GM10847 (cell line): ENCODE measurements around the gene PCK1.

Experiments used
- POLR2A ChIP-seq: IDR thresholded peaks from 2 replicates; pipeline ENCODE4 v1.6.1; 2011; ENCODE audit not compliant: insufficient read length; ENCODE audit errors: extremely low read depth

Gene PCK1

DNA sequence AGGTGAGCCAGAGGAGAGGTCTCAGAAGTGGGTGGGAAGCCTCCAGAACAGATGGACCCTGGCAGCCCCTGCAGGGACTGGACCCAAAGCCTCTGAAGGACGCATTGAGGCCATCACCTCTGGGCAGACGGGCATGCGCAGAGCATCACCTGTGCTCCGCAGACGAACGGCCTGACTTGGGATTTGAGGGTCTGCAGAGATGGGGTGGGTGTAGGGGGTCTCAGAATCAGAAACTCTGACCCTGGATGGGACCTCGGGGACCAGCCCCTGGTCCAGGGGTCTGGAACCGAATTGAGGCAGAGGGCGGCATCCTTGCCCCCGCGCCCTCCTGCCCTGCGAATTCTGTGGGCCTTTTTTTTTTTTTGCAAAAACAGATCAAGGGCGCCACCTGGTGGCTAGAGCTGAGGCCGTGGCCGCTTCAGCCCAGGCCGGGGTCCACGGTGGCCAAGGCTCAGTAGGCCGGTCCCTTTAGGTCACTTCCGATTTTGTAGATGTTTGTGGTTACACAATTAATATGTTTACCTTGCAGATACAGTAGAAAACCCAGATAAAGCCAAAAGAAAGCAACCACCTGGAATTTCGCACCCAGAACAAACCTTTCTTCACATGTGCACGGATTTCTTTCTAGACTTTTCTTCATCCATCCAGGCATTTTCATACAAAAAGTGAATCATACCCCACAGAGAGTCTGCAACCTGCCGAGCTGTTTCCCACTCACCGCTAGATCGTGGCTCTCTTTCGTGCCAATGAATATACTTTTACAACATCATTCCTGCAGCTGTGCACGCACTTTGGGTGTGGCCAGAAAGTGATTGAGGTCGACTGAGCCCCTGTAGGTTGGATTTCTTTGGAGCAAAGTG, 33.4 kb downstream of the PCK1 start:
- TF ChIP-seq POLR2A = no peak

DNA sequence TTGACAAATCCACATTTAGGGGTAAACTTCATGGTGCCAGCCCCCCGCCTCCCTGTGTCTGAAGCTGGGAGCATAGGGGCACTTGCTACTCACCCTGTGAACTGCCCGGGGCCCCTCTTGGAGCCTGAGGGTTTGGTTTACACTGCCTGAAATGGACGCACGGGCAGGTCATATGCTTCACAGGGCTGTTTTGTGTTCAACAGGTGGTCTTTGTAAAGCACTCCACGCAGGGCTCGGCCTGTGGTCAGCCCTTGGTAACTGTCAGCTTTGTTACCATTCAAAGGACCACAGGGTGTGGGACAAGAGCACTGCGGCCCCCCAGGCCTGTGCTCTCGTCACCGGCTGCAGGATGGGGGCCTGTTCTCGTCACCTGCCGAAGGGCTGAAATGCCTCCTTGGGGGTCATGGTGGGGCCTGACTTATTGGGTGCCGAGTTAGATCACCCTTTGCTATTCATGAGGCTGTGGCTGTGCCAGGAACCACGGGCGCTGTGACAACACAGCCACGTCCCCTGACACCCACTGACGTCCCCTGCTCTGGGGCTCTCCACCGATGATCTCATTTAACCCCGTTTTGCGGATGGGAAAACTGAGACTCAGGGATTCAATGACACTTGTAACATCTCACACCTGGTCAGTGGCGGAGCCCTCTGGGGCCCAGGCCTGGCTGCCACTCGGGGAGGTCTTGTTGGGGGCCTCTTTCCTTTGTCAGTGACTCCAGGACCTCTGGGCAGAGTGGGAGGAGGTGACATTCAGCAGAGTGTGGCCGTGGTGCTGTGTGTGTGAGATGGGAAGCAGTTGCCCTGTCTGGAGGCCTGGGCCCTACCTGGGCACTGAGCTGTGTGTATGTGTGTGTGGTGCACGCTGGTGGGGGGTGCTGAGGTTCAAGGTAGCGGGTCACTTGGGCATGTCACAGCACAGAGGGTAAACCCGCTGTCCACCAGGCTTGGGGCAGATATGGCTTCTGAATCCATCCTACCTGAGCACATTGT, 34.4 kb downstream of the PCK1 start:
- no peak for TF ChIP-seq POLR2A

DNA sequence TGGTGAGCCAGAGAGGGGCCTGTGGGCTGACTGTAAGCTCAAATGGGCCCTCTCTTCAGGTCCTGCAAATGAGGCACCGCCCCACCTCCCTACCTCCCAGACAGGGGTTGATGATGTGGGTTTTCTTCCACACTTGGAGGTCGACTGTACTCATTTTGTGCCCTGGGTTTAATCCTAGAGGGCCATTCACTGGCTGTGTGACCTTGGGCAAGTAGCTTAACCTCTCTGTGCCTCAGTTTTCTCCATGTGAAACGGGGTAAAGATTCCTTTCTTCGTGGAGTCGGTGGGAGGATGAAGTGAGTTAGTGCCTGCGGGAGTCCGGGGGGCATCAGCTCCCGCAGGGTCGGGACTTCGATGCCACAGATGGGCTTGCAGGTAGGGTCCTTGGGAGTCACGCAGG, 35.4 kb downstream of the PCK1 start:
- TF ChIP-seq POLR2A = no peak

DNA sequence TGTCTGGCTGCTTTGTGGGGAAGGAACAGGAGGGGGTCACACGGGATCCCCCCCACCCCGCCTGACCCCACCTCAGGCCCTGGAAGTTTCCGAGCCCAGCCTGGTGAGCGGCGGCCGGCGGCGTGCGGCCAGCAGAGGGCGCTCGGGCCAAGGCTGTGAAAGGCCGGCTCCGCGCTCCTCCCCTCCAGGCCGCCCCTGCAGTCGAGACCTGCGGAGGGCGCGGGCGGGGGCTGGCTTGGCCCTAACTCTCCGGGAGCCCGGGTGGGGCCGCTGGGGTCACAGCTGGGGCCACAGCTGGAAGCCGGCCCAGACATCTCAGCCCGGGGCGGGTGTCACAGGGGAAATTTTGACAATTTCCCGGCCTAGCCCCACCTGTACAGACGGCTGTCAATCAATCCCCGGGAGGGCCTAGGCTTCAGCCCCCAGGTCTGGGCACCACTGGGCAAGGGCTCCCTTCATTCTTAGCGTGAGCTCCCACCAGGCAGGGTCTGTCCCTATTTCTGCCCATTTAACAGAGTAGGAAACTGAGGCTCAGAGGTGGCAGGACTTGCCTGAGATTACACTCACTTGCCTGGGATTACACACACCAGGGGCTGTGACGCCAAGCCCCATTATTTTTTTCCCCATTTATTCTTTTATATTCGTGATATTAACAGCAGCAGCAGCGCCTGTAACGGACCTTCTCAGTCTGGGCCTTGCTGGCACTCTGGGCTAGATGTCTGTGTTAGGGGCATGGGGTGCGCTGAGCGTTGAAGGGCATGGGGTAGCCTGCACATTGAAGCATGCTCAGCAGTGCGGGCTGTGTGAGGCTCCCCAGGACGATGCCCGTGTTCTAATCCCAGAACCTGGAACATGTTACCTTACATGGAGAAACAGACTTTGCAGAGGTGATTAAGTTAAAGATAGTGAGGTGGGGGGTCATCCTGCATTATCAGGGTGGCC, 36.4 kb downstream of the PCK1 start:
- no peak for TF ChIP-seq POLR2A

DNA sequence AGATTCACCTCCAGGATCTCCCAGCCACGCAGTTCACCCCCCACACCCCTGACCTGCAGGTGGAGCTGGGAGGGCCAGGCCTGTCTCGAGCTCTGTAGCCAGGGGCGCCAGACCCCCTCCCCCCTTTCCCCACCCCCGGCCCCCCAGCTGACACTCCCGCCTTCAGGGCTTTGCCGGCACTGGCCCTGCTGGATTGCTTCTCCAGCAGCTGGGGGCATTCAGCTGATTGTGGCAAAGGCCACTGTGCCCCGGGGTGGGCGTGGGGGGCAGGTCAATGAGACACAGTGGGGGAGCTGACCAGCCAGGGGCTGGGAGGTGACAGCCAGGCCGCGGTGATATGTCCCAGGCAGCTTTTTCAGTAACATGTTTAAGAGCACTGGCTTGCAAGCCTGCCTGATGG, 37.1 kb downstream of the PCK1 start:
- TF ChIP-seq POLR2A = no peak

DNA sequence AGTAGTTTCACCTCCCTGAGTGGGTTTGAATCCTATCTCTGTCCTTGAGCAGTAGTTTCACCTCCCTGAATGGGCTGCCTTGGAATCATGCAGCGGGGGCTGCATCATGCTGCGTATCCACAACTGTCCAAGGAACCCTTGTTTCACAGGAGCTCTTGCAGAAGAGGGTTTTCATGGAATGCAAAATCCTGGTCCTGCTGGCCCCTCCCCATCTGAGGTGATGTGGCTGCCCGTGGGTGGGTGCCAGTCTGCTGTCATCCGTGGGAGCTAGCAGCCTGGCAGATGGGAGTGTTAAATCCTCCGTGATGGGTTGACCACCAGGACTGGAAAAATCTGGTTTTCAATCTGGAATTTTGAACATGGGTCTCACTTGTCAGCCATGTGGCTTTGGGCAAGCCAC, 37.6 kb downstream of the PCK1 start:
- no peak for TF ChIP-seq POLR2A

DNA sequence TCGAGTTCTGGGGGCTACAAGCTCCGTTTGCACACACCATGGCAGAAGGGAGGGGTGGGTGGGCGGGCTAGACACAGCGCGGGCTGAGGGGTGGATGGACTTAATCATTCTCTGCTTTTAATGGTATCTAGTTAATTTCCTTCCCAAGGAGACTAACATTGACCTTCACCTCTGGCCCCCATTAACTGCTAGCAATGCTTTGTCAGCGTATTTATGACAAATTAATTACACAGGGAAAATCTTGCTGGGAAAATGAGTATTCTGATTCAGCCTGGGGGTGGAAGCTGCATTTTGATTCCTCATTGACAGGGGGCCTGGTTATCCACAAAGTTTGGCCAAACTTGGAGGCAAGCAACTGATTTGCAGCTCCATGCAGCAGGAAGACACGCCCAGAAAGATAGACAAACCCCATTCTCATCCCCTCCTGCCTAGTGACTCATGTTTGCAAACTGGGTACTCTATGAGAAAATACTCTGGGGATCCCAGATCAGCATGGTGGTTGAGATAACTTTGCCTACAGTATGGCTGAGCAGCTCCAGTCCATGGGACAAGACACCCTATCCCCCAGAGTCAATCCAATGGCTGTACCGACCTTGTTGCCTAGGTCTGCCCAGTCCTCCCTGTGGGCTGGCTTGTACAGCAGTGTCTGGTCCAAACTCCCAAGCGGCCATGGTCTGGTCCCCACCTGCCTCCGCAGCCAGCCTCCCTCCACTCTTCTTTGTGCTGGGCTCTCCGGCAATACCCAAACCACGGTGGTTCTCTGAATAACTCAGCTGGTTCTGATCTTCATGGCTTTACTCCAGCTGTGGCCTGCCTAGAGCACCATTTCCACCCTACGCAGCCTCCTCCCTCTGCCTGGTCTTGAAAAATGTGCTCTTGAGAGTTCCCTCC, 39.7 kb downstream of the PCK1 start:
- no peak for TF ChIP-seq POLR2A

DNA sequence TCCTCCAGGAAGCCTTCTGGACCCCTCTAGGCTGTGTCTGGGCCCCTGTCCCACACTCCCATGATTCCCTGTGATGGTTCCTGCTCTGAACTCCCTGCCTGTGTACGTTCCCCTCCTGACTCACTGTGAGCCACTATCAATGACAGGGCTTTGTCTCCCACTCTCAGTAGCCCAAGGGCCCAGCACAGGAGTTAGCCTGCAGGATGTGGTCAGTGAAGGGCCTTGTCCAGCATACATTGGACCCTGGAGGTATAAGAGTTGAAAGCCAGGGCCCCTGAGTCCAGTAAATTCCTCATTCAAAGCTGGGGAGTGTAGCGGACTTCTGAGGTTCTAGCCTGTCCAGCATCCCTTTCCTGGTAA, 40.3 kb downstream of the PCK1 start:
- no peak for TF ChIP-seq POLR2A

DNA sequence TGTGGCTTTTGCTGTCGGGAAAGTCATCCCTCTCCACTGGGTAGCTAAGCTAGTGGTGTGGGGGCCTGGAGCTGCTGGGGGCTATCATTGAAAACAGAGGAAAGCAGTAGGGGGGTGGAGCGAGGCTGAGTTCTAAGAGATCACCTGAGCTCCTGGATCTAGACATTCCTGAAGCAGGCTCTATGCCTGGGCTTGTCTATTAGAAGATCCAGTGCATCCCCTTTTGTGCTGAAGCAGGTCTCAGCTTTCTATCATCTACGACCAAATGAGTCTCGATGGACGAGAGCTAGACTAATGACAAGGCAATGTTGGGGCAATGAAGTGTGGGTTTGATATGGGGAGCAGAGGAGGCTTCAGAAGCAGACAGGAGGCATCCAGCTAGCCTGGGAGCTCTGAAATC, 40.8 kb downstream of the PCK1 start:
- TF ChIP-seq POLR2A = no peak

DNA sequence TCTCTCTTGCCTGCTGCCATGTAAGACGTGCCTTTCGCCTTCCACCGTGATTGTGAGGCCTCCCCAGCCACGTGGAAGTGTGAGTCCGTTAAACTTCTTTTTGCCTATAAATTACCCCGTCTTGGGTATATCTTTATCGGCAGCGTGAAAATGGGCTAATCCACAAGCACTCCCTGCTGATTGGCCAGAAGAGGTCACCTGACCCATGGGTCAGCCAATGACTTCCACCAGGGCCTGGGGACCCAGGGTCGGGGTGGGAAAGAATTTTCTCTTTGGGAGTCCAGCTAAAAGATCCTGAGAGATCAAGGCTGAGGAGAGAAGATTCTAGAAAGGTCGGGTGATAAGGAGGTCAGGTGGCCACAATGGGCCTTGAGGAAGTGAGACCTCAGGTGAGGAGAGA, 42.2 kb downstream of the PCK1 start:
- no peak for TF ChIP-seq POLR2A

DNA sequence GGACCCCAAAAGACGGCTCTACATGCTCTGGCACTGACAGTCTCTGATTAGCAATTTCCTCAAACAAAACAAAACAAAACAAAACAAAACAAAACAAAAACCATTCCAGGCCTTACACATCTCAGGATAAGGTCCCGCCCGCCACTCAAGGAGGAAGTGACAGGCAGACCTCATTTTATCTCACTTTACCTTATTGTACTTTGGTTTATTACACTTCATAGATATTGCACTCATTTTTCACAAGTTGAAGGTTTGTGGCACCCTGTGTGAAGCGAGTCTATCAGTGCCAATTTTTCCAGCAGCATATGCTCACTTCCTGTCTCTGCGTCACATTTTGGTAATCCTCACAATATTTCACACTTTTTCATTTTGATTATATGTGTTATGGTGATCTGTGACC, 44.1 kb downstream of the PCK1 start:
- TF ChIP-seq POLR2A = no peak

DNA sequence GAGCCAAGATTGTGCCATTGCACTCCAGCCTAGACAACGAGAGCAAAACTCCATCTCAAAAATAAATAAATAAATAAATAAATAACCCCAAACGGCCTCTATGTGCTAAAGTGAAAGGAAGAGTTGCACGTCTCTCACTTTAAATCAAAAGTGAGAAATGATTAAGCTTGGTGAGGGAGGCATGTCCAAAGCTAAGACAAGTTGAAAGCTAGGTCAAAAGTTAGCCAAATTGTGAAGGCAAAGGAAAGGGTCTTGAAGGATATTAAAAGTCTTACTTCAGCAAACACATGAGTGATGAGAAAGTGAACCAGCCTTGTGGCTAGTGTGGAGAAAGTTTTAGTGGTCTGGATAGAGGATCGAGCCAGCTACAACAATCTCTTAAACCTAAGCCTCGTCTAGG, 45.0 kb downstream of the PCK1 start:
- no peak for TF ChIP-seq POLR2A

DNA sequence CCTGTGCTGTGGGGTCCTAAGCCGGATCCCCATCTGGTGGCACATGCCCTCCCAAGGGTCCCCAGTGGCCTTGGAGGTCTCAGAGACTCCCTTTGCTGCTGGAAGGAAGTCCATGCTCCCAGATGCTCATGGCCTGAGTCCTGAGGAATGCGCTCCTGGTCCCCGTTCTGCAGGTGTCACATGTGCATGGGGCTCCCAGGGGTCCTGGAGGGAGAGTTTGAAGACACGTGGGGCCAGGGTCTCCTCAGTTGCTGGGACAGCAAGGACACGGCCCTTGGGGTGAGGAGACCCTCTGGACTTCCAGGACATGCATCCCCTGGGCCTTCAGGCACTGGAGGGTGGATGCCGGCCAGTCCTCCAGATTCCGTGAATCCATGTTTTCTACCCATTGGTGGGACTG, 47.6 kb downstream of the PCK1 start:
- no peak for TF ChIP-seq POLR2A

DNA sequence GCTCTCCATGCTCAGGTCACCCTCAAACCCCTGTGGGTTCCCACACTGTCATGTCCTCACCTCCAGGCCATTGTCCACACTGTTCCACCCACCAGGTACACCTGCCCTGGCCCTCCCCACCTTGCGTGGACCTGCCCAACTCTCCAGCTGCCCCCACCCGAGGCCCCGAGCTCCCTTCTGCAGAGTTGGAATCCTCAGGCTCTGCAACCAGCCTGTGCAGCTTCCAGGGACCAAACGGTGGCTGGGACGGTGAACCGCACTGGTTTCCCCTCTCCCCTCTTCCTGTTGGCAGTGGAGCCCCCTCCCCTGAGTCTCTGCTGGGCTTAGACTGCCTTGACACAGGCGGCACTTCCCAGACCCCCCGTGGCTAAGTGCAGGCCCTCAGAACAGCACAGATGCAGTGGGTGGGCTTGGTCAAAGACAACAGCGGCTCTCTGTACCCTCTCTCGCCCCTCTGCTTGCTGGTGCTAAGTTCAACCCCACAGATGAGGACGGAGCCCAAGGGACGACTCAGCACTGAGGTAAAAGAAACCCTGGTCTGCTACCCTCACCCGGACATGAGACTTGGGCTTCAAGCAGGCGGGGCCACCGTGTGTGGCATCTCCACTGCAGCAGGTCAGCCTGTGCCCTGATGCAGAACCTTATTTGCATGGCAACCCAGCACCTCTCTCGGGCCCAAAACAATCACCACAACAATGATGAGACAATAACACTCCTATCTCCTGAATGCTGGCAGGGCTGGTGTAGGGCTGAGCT, 48.4 kb downstream of the PCK1 start:
- no peak for TF ChIP-seq POLR2A

DNA sequence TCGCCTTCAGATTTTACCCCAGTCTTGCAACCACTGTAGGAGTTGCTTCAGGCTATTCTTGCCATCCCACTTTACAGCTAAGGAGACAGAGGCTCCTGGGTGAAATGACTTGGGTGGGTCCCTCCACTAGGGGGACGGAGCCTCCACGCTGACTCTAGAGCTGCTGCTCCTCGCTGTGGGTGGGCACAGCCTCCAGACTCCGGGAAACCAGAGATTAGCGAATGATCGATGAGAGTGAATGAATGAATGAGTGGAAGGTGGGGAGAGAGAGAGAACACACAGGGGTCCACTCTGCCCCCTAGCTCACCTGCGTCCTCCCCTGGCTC, 48.9 kb downstream of the PCK1 start:
- no peak for TF ChIP-seq POLR2A
